Activated T-cell treated with anti-CD3 and anti-CD28 coated beads, Interleukin-2, amount 50 U/mL, for 72 hours (primary cell): ENCODE results near the gene AFAP1L1. TPM values are rescaled to one million over a fixed set of nuclear protein-coding genes. Genes with fewer than 3 reads are reported as not detected.

Experiments used
- total RNA-seq, 2 donors: library from RNA; stranded (reverse); gene quantifications; one replicate each; pipeline ENCODE4 v1.2.3, GENCODE V29; 2022

The AFAP1L1 gene
- total RNA-seq, 2 donors from 2014 or later, result 0.12 to 0.17 TPM

Other genes starting within 250 kb of the AFAP1L1 start
- gene SH3TC2, start 208.8 kb upstream of the AFAP1L1 start, total RNA-seq, result under 1 TPM in 1 of 2 donors, not detected in 1; 0.24 TPM
- under 1 TPM; 0.14 to 0.19 TPM for gene ABLIM3, start 130.4 kb upstream of the AFAP1L1 start, total RNA-seq
- gene GRPEL2, start 73.6 kb downstream of the AFAP1L1 start, total RNA-seq, result 10 to 100 TPM; 39.6 to 42.7 TPM
- gene PCYOX1L, start 86.2 kb downstream of the AFAP1L1 start, total RNA-seq, result 10 to 100 TPM; 18.2 to 24.4 TPM
- gene IL17B, start 107.4 kb downstream of the AFAP1L1 start, total RNA-seq, result not detected